ENCODE data around the gene TMEM42. TPM values are rescaled to one million over a fixed set of nuclear protein-coding genes. Genes with fewer than 3 reads are reported as not detected.
"Not testable (repeated sequence)": the region's sequence is repeated elsewhere in the genome, so short reads cannot be mapped to it uniquely, and the experiment has no call there.

The TMEM42 gene
- 10 to 100 TPM; 15.9 to 27.2 (median 20.8) TPM for total RNA-seq

GRCh38 chr3:44861412-44862225, at the start of gene TMEM42:
TSS of gene TMEM42 (plus strand) at chr3:44861912. CDS start at chr3:44861925, 13 bp downstream.
- WGBS, result 10% methylated on average over 4 of the region's 91 CpGs
- no peaks in the 10 kb centered on the region for H3K27me3 ChIP-seq
- peak in 2 of 3 donors; percentile 69 to 74 for TF ChIP-seq POLR2AphosphoS5 (IDR thresholded peaks at IDR 0.05)
- TF ChIP-seq POLR2A (IDR thresholded peaks at IDR 0.05), result peak; percentile 39 to 74
- no peak for TF ChIP-seq EP300 (IDR thresholded peaks at IDR 0.05)
- no peaks in the 10 kb centered on the region for H3K9me3 ChIP-seq
- H3K4me3 ChIP-seq, result peak within 1 kb of the TSS; percentile 83
- no peaks in the 10 kb centered on the region for H3K36me3 ChIP-seq
- peak within 1 kb of the TSS; percentile 89 for H3K27ac ChIP-seq
- DNase-seq (ENCODE audit: low spot score in 2 of 2), result peak; percentile 90 to 93
- peaks cover 19% of the 10 kb centered on the region for H3K4me1 ChIP-seq

GRCh38 chr3:44814751-44815150, 47.0 kb upstream of the TMEM42 start:
- Histone ChIP-seq H3K27me3 (no peaks in the 10 kb centered on the region), H3K36me3 (no peaks in the 10 kb centered on the region), H3K27ac (no peak overlapping the region), H3K4me3 (no peak overlapping the region), H3K9me3 (no peaks in the 10 kb centered on the region), H3K4me1 (no peaks in the 10 kb centered on the region)
- WGBS, result 87% methylated on average over 6 of the region's 6 CpGs
- DNase-seq (ENCODE audit: low spot score in 2 of 2), result no peak
- TF ChIP-seq CTCF (IDR thresholded peaks at IDR 0.05) (no peak), POLR2AphosphoS5 (IDR thresholded peaks at IDR 0.05) (no peak), POLR2A (IDR thresholded peaks at IDR 0.05) (no peak), EP300 (IDR thresholded peaks at IDR 0.05) (no peak)

GRCh38 chr3:44816334-44816733, 45.4 kb upstream of the TMEM42 start:
- H3K4me3 ChIP-seq; H3K9me3 ChIP-seq; H3K4me1 ChIP-seq; H3K27me3 ChIP-seq; H3K27ac ChIP-seq; H3K36me3 ChIP-seq; DNase-seq (ENCODE audit: low spot score in 2 of 2): not testable (repeated sequence)
- WGBS, result 89% methylated on average over 2 of the region's 2 CpGs

GRCh38 chr3:44821206-44821605, 40.5 kb upstream of the TMEM42 start:
- H3K27ac ChIP-seq; H3K4me3 ChIP-seq; H3K36me3 ChIP-seq; H3K27me3 ChIP-seq; DNase-seq (ENCODE audit: low spot score in 2 of 2); H3K4me1 ChIP-seq; H3K9me3 ChIP-seq: not testable (repeated sequence)
- WGBS, result 100% methylated on average over 3 of the region's 34 CpGs

- no peak overlapping the region for H3K4me3 ChIP-seq
- no peaks in the 10 kb centered on the region for H3K27me3 ChIP-seq
- WGBS, result 86% methylated on average over 2 of the region's 2 CpGs
- no peak overlapping the region for H3K27ac ChIP-seq
- no peak for TF ChIP-seq EP300 (IDR thresholded peaks at IDR 0.05)
- no peak for TF ChIP-seq POLR2AphosphoS5 (IDR thresholded peaks at IDR 0.05)
- TF ChIP-seq POLR2A (IDR thresholded peaks at IDR 0.05), result no peak
- no peak for TF ChIP-seq CTCF (IDR thresholded peaks at IDR 0.05)
- H3K4me1 ChIP-seq, result no peaks in the 10 kb centered on the region
- H3K36me3 ChIP-seq, result no peaks in the 10 kb centered on the region
- no peaks in the 10 kb centered on the region for H3K9me3 ChIP-seq
- DNase-seq (ENCODE audit: low spot score in 2 of 2), result no peak
These were observed 36.3 kb upstream of the TMEM42 start for GRCh38 chr3:44825264-44825925.

GRCh38 chr3:44827196-44827595, 34.5 kb upstream of the TMEM42 start:
- Histone ChIP-seq H3K36me3 (no peaks in the 10 kb centered on the region), H3K9me3 (no peaks in the 10 kb centered on the region), H3K4me3 (no peak overlapping the region), H3K27ac (no peak overlapping the region), H3K27me3 (no peaks in the 10 kb centered on the region), H3K4me1 (no peaks in the 10 kb centered on the region)
- 93% methylated on average over 3 of the region's 3 CpGs for WGBS
- no peak for DNase-seq (ENCODE audit: low spot score in 2 of 2)
- TF ChIP-seq CTCF (IDR thresholded peaks at IDR 0.05), result no peak
- no peak for TF ChIP-seq EP300 (IDR thresholded peaks at IDR 0.05)
- TF ChIP-seq POLR2A (IDR thresholded peaks at IDR 0.05), result no peak
- TF ChIP-seq POLR2AphosphoS5 (IDR thresholded peaks at IDR 0.05), result no peak
